Measurements from ENCODE around the gene PYCR2.

GRCh38 chr1:225973158-225973557, 49.1 kb upstream of the PYCR2 start:
- TF ChIP-seq CTCF (IDR thresholded peaks at IDR 0.05; ENCODE audit: low read depth, low read length) (no peak), MYC (IDR thresholded peaks at IDR 0.05; ENCODE audit: low read depth, low read length) (no peak), POLR2A (IDR thresholded peaks at IDR 0.05; ENCODE audit: extremely low read depth, insufficient read length) (no peak)
- TF ChIP-seq, protein P1, sequence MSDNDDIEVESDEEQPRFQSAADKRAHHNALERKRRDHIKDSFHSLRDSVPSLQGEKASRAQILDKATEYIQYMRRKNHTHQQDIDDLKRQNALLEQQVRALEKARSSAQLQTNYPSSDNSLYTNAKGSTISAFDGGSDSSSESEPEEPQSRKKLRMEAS (IDR thresholded peaks at IDR 0.05; ENCODE audit: low read depth, low read length) = no peak

Data from NB4 (cell line).